GM06990 (cell line): ENCODE results near the gene FAM200C.

Source experiments
- DNase-seq: peaks from one replicate; pipeline ENCODE4 v3.0.0-alpha.2; 2011; ENCODE audit not compliant: insufficient read length; ENCODE audit errors: extremely low read depth
- H3K27me3 ChIP-seq: replicated peaks from 2 replicates; pipeline ENCODE4 v1.6.0; 2011; ENCODE audit warnings: low read length; ENCODE audit not compliant: control insufficient read depth, insufficient read depth
- H3K36me3 ChIP-seq: 2 replicates; pipeline ENCODE4 v1.5.1; 2011; ENCODE audit warnings: low read length; ENCODE audit not compliant: control insufficient read depth, insufficient read depth
- H3K4me3 ChIP-seq: replicated peaks from 2 replicates; pipeline ENCODE4 v1.5.1; 2011; ENCODE audit warnings: low read depth, mild to moderate bottlenecking, control low read depth, low read length
- TF ChIP-seq, protein P1 (sequence below): IDR thresholded peaks from 2 replicates; pipeline ENCODE4 v1.5.1; 2011; ENCODE audit warnings: low read length, control low read depth, mild to moderate bottlenecking, inconsistent platforms; ENCODE audit not compliant: insufficient read depth, poor library complexity, severe bottlenecking

Gene FAM200C

DNA sequence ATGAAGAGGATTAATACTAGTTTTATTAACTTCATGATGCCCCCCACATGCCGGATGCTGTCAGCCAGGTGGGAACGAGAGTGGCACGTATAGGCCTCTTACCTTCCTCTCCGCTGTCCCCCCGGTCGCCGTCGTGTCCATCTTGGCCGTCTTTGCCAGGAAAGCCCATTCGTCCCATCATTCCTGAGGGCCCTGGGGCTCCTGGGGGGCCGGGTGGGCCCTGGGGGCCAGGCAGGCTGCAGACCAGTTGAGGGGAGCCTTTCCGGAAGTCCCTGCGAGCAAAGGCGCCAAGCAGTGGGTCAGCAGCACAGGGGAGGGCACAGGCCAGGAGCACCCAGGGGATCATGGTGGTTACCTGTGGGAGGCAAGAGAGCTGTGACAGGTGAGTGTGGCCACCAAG lies 45.2 kb downstream of the FAM200C start:
- no peak for DNase-seq
- Histone ChIP-seq H3K27me3 (no peaks in the 10 kb centered on the region), H3K36me3 (no peaks in the 10 kb centered on the region), H3K4me3 (no peak overlapping the region)
- TF ChIP-seq, protein P1, sequence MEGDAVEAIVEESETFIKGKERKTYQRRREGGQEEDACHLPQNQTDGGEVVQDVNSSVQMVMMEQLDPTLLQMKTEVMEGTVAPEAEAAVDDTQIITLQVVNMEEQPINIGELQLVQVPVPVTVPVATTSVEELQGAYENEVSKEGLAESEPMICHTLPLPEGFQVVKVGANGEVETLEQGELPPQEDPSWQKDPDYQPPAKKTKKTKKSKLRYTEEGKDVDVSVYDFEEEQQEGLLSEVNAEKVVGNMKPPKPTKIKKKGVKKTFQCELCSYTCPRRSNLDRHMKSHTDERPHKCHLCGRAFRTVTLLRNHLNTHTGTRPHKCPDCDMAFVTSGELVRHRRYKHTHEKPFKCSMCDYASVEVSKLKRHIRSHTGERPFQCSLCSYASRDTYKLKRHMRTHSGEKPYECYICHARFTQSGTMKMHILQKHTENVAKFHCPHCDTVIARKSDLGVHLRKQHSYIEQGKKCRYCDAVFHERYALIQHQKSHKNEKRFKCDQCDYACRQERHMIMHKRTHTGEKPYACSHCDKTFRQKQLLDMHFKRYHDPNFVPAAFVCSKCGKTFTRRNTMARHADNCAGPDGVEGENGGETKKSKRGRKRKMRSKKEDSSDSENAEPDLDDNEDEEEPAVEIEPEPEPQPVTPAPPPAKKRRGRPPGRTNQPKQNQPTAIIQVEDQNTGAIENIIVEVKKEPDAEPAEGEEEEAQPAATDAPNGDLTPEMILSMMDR: no peak

DNA sequence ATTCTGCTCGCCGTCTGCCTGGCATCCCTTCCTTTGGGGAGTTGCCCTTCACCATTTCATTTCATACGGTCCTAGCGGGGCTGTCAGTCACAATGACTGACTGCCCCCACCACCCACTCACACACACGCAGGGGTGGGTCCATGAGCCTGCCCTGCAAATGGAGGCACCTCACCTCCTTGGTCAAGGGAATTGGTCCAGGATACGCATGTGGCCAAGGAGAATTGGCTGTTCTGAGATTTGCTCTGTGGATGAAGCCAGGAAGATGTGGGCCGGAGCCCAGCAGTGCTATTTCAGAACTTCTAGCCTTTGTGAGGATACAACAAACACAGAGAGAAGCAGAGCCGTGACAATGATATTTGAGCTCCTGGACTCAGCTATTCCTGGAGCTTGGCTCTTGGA lies 46.5 kb downstream of the FAM200C start:
- H3K27me3 ChIP-seq: no peaks in the 10 kb centered on the region
- no peak overlapping the region for H3K4me3 ChIP-seq
- TF ChIP-seq, protein P1: no peak
- no peaks in the 10 kb centered on the region for H3K36me3 ChIP-seq
- no peak for DNase-seq

DNA sequence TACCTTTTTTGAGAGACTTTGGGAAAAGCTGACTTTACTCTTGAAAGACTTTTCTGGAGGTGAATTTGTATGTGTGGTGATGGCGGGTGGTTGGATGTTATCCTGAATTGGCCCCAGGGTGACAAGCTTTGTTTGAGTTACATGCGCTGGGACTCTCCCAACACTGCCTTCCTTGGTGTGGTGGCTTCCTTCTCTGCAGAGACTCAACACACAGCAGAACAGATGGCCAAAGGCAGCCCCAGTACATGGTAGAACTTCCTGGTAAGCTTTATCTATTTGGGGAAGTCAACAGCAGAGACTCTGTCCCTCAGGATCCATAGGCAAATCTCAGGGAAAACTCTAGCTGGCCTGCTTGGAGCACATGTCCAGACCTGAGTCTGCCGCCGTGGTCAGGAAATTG lies 47.5 kb downstream of the FAM200C start:
- no peak for DNase-seq
- TF ChIP-seq, protein P1: no peak
- no peaks in the 10 kb centered on the region for H3K36me3 ChIP-seq
- no peaks in the 10 kb centered on the region for H3K27me3 ChIP-seq
- no peak overlapping the region for H3K4me3 ChIP-seq

DNA sequence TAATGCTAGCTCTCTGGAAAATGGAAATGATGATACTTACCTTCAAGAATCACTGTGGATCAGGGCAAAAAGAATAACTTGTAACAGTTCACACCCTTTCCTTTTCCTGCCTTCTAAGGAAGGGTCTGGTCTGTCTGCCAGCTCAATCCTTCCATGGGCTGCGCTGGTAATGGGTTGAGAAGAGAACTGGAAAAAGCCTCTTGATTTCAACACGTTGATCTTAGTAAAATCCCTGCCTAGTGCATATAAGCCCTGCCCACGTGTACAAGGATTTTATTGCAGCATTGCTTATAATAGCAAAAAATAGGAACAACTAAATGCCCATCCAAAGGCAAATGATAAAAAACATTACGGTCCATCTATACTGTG lies 49.9 kb downstream of the FAM200C start:
- no peak overlapping the region for H3K4me3 ChIP-seq
- DNase-seq: no peak
- TF ChIP-seq, protein P1: no peak
- no peaks in the 10 kb centered on the region for H3K27me3 ChIP-seq
- no peaks in the 10 kb centered on the region for H3K36me3 ChIP-seq

DNA sequence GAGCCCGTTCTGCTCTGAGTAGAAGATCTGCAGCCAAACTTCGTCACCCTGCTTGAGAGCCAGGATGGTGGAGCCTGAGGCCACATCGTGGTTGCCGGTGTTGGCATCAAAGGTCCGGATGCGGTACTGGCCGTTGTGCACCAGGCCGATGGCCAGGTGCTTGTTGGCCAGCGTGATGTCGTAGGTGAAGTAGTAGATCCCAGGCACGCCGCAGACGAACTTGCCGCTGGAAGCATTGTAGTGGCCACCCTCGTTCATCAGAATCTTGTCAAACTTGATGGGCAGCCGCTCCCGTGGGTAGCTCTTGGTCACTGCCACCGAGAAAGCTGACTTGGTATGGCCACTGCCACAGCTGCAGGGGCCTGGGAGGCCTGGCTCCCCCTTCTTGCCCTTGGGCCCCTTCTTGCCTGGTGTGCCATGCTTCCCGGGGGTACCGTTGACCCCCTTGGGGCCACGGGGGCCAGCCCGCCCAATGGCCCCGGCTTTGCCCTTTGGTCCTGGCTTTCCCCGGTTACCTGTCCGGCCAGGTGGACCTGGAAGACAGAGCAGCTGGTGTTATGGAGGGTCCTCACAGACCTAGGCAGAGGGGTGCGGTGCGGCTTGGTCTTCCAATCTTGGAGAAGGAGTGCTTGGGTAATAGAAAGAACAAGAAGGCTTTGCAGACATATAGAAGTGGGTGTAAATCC lies 50.5 kb downstream of the FAM200C start:
- no peak overlapping the region for H3K4me3 ChIP-seq
- no peak for DNase-seq
- H3K27me3 ChIP-seq: no peaks in the 10 kb centered on the region
- no peaks in the 10 kb centered on the region for H3K36me3 ChIP-seq
- TF ChIP-seq, protein P1: no peak

DNA sequence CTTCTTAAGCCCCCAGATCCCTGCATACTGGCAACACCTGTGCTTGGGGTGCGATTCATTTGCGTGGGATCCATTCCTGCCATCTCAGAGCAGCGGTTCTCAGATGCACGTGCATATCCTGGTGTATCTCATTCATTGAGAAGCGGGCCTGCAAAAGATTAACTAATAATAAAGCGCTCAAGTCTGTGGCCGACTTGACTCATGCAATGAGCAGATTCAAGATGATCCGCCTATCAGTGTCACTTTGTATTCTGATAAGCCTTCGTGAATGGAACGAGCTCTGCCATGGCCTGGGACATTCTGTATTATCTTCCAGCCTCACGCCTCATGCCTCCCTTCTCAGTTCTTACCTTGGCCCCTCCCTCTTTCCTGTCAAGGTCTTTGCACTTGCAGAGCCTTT lies 51.8 kb downstream of the FAM200C start:
- no peak for DNase-seq

More for the DNA sequence above, 51.8 kb downstream of the FAM200C start:
- no peak overlapping the region for H3K4me3 ChIP-seq
- no peaks in the 10 kb centered on the region for H3K36me3 ChIP-seq
- TF ChIP-seq, protein P1: no peak
- H3K27me3 ChIP-seq: no peaks in the 10 kb centered on the region
